NCI-H2107 treated with DMSO at 0.1 percent for 48 hours (cell line): ENCODE results near the gene PIK3C2B.
A peak's percentile ranks its signal among the peaks of the same experiment; 100 is the strongest.

ENCODE experiments used
- DNase-seq: peaks from one replicate; lab custom pipeline; 2025; ENCODE audit not compliant: unreplicated experiment; lab: John Stamatoyannopoulos, UW

The PIK3C2B gene

GRCh38 chr1:204480515-204480914, 14.1 kb downstream of the PIK3C2B start:
- DNase-seq: peak; percentile 58

GRCh38 chr1:204479387-204480136, 15.0 kb downstream of the PIK3C2B start:
- no peak for DNase-seq

GRCh38 chr1:204478921-204479320, 15.7 kb downstream of the PIK3C2B start:
- DNase-seq: no peak

GRCh38 chr1:204478172-204478899, 16.3 kb downstream of the PIK3C2B start:
- no peak for DNase-seq

GRCh38 chr1:204477036-204477740, 17.4 kb downstream of the PIK3C2B start:
- DNase-seq: no peak

- no peak for DNase-seq
These were observed 18.0 kb downstream of the PIK3C2B start for GRCh38 chr1:204476563-204476962.

- DNase-seq: no peak
These were observed 18.8 kb downstream of the PIK3C2B start for GRCh38 chr1:204475656-204476432.

GRCh38 chr1:204473400-204473965, 21.1 kb downstream of the PIK3C2B start:
- no peak for DNase-seq

GRCh38 chr1:204472660-204473059, 21.9 kb downstream of the PIK3C2B start:
- DNase-seq: no peak

GRCh38 chr1:204471687-204472086, 22.9 kb downstream of the PIK3C2B start:
- no peak for DNase-seq

GRCh38 chr1:204469304-204469703, 25.3 kb downstream of the PIK3C2B start:
- no peak for DNase-seq

- no peak for DNase-seq
These were observed 25.8 kb downstream of the PIK3C2B start for GRCh38 chr1:204468766-204469302.

GRCh38 chr1:204468206-204468605, 26.4 kb downstream of the PIK3C2B start:
- no peak for DNase-seq

GRCh38 chr1:204466416-204467405, 27.9 kb downstream of the PIK3C2B start:
- DNase-seq: no peak

- DNase-seq: no peak
These were observed 28.8 kb downstream of the PIK3C2B start for GRCh38 chr1:204465546-204466415.

GRCh38 chr1:204464701-204465100, 29.9 kb downstream of the PIK3C2B start:
- DNase-seq: no peak

GRCh38 chr1:204464187-204464631, 30.4 kb downstream of the PIK3C2B start:
- no peak for DNase-seq
